HFFc6 (cell line): Measurements from ENCODE around the gene FRMD5. TPM values are rescaled to one million over a fixed set of nuclear protein-coding genes. Genes with fewer than 3 reads are reported as not detected.

Experiments used
- DNase-seq: peaks from one replicate; pipeline ENCODE4 v3.0.0-alpha.2; 2018
- H3K27ac Mint-ChIP-seq: 2 replicates; pipeline ENCODE4 v1.8.0; 2020; ENCODE audit warnings: mild to moderate bottlenecking, mixed read lengths
- H3K27me3 Mint-ChIP-seq: 2 replicates; pipeline ENCODE4 v1.8.0; 2021; ENCODE audit warnings: mild to moderate bottlenecking, moderate library complexity, mixed read lengths; ENCODE audit not compliant: insufficient read depth
- H3K36me3 Mint-ChIP-seq: 2 replicates; pipeline ENCODE4 v1.8.0; 2021; ENCODE audit warnings: low read depth, mixed read lengths
- H3K4me1 Mint-ChIP-seq: 2 replicates; pipeline ENCODE4 v1.8.0; 2020; ENCODE audit warnings: low read depth, mixed read lengths
- H3K4me3 Mint-ChIP-seq: 2 replicates; pipeline ENCODE4 v1.8.0; 2020; ENCODE audit warnings: mild to moderate bottlenecking, moderate library complexity, mixed read lengths
- H3K9me3 Mint-ChIP-seq: 2 replicates; pipeline ENCODE4 v1.8.0; 2020; ENCODE audit warnings: mild to moderate bottlenecking, mixed read lengths
- CTCF ChIP-seq: fragments of 200-600 bp; sonication (generic); IDR thresholded peaks from 2 replicates; pipeline ENCODE4 v1.5.0; 2021; ENCODE audit warnings: antibody characterized with exemption, mild to moderate bottlenecking
- total RNA-seq, 6 experiments: library from RNA; stranded (reverse); fragmentation: NEBNext Ultra II Directional; extraction: Animal tissue kit (Norgen Biotek cat#: 25700); gene quantifications; 2 replicates in 1 of 6; 3 replicates in 5 of 6; pipeline ENCODE4 v1.2.3, GENCODE V29; 2021

Gene FRMD5
- total RNA-seq, 6 experiments from 2014 or later, result 0.67 to 1.1 (median 0.94) TPM

- TF ChIP-seq CTCF, result no peak
- H3K36me3 Mint-ChIP-seq, result no peaks in the 10 kb centered on the region
- peaks cover 27% of the 10 kb centered on the region for H3K4me1 Mint-ChIP-seq
- peaks cover 5% of the 10 kb centered on the region for H3K27me3 Mint-ChIP-seq
- H3K9me3 Mint-ChIP-seq, result no peaks in the 10 kb centered on the region
- no peak overlapping the region for H3K4me3 Mint-ChIP-seq
- DNase-seq, result no peak
- H3K27ac Mint-ChIP-seq, result no peak overlapping the region
Measured at GRCh38 chr15:43953402-43953801, 241.7 kb downstream of the FRMD5 start.

GRCh38 chr15:43950531-43950930, 244.5 kb downstream of the FRMD5 start:
- Mint-ChIP-seq H3K27ac (no peak overlapping the region), H3K27me3 (peaks cover 5% of the 10 kb centered on the region), H3K36me3 (no peaks in the 10 kb centered on the region), H3K9me3 (no peaks in the 10 kb centered on the region), H3K4me3 (no peak overlapping the region), H3K4me1 (peaks cover 17% of the 10 kb centered on the region)
- no peak for DNase-seq
- TF ChIP-seq CTCF, result no peak

- Mint-ChIP-seq H3K27me3 (peaks cover 5% of the 10 kb centered on the region), H3K36me3 (no peaks in the 10 kb centered on the region), H3K9me3 (no peaks in the 10 kb centered on the region), H3K4me1 (peaks cover 7% of the 10 kb centered on the region), H3K27ac (no peak overlapping the region), H3K4me3 (no peak overlapping the region)
- TF ChIP-seq CTCF, result no peak
- no peak for DNase-seq
Measured at GRCh38 chr15:43948691-43949325, 246.3 kb downstream of the FRMD5 start.

GRCh38 chr15:43943511-43943910, 251.6 kb downstream of the FRMD5 start:
- no peaks in the 10 kb centered on the region for H3K9me3 Mint-ChIP-seq
- peak; percentile 4 for DNase-seq
- no peaks in the 10 kb centered on the region for H3K36me3 Mint-ChIP-seq
- H3K4me3 Mint-ChIP-seq, result no peak overlapping the region
- TF ChIP-seq CTCF, result no peak
- peaks cover 2% of the 10 kb centered on the region for H3K27me3 Mint-ChIP-seq
- H3K27ac Mint-ChIP-seq, result no peak overlapping the region
- H3K4me1 Mint-ChIP-seq, result peaks cover 1% of the 10 kb centered on the region

- H3K4me1 Mint-ChIP-seq, result no peaks in the 10 kb centered on the region
- H3K27ac Mint-ChIP-seq, result no peak overlapping the region
- H3K4me3 Mint-ChIP-seq, result no peak overlapping the region
- H3K9me3 Mint-ChIP-seq, result no peaks in the 10 kb centered on the region
- peaks cover 2% of the 10 kb centered on the region for H3K27me3 Mint-ChIP-seq
- TF ChIP-seq CTCF, result no peak
- no peaks in the 10 kb centered on the region for H3K36me3 Mint-ChIP-seq
- DNase-seq, result no peak
Measured at GRCh38 chr15:43942194-43942593, 252.9 kb downstream of the FRMD5 start.
